Measurements from ENCODE around the gene PPM1E. TPM values are rescaled to one million over a fixed set of nuclear protein-coding genes. Genes with fewer than 3 reads are reported as not detected.

The PPM1E gene
- total RNA-seq = 1.7 TPM in 2 replicates
- long read RNA-seq, partial matches to known transcripts = 0 of 2 reads
- long read RNA-seq, other reads (novel, unspliced or antisense) = 2 of 2 reads

DNA sequence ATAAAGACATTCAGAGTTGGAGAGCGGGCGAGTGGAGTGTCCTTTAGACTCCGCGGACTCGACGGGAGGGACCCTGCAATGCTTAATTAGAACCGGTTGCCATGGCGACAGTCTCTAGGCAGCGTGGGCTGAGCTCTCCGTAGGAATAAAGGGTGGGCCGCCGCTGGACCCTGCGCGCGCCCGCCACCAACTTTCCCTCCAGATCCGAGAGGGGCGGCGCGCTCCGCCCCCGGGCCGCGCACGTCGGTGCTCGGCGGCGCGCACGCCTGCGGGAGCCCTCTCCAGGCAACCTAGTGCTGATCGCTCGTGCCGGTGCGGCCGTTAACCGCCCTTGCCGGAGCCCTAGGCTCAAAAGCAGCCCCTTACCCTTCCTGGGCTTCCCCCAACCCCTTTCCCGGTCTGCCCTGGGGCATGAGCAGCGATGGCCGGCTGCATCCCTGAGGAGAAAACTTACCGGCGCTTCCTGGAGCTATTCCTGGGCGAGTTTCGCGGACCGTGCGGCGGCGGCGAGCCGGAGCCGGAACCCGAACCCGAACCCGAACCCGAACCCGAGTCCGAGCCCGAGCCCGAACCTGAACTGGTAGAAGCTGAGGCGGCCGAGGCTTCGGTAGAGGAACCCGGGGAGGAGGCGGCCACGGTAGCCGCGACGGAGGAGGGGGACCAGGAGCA, at the start of gene PPM1E:
Gene PPM1E, plus strand, starts transcription at position 278 of the 669 bp plus-strand sequence.
- no peaks in the 10 kb centered on the region for H3K36me3 Mint-ChIP-seq (ENCODE audit: unreplicated experiment)
- H3K27me3 Mint-ChIP-seq (ENCODE audit: unreplicated experiment) = peaks cover 37% of the 10 kb centered on the region
- TF ChIP-seq, protein P1, sequence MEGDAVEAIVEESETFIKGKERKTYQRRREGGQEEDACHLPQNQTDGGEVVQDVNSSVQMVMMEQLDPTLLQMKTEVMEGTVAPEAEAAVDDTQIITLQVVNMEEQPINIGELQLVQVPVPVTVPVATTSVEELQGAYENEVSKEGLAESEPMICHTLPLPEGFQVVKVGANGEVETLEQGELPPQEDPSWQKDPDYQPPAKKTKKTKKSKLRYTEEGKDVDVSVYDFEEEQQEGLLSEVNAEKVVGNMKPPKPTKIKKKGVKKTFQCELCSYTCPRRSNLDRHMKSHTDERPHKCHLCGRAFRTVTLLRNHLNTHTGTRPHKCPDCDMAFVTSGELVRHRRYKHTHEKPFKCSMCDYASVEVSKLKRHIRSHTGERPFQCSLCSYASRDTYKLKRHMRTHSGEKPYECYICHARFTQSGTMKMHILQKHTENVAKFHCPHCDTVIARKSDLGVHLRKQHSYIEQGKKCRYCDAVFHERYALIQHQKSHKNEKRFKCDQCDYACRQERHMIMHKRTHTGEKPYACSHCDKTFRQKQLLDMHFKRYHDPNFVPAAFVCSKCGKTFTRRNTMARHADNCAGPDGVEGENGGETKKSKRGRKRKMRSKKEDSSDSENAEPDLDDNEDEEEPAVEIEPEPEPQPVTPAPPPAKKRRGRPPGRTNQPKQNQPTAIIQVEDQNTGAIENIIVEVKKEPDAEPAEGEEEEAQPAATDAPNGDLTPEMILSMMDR (IDR thresholded peaks at IDR 0.05) = no peak
- no peaks in the 10 kb centered on the region for H3K9me3 Mint-ChIP-seq (ENCODE audit: unreplicated experiment)
- H3K27ac Mint-ChIP-seq (ENCODE audit: unreplicated experiment) = peak within 1 kb of the TSS; percentile 5
- peak; percentile 86 for DNase-seq (ENCODE audit: extremely low spot score, unreplicated experiment)
- H3K4me1 Mint-ChIP-seq (ENCODE audit: unreplicated experiment) = peaks cover 17% of the 10 kb centered on the region
- peak within 1 kb of the TSS; percentile 95 for H3K4me3 Mint-ChIP-seq (ENCODE audit: unreplicated experiment)

DNA sequence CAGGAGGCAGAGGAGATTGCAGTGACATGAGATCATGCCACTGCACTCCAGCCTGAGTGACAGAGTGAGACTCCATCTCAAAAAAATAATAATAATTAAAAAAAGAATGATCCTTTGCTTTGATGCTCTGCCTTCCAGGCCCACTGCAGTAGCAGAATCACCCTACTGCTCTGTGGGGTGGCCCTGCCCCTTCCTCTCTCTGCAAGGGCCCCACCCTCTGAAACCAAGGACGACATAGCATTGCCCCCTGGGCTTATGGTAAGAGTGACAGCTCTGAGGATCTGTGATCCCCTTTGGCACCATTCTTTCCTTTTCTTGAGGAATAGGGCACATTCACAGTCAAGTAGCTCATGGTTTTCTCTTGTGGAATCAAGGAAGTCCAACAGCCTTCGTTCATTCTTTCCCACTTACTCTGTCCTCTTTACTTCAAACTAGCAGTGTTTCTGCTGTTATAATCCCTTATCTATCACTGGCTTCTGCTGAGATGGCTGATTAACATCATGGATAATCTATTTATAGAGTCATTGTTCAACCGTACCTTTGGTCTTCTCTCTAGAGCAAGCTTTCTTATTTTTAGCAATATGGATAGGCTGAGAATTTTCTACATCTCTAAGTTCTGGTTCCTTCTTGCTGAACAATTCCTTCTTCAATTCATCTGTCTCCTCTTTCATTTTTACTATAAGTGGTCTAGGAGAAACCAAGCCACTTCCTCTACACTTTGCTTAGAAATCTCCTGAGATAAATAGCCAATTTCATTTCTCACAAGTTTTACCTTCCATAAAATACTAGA, 49.1 kb upstream of the PPM1E start:
- H3K27me3 Mint-ChIP-seq (ENCODE audit: unreplicated experiment) = no peaks in the 10 kb centered on the region
- no peak for DNase-seq (ENCODE audit: extremely low spot score, unreplicated experiment)
- peaks cover 9% of the 10 kb centered on the region for H3K36me3 Mint-ChIP-seq (ENCODE audit: unreplicated experiment)
- H3K9me3 Mint-ChIP-seq (ENCODE audit: unreplicated experiment) = no peaks in the 10 kb centered on the region
- H3K27ac Mint-ChIP-seq (ENCODE audit: unreplicated experiment) = no peak overlapping the region
- no peaks in the 10 kb centered on the region for H3K4me1 Mint-ChIP-seq (ENCODE audit: unreplicated experiment)
- TF ChIP-seq, protein P1 (IDR thresholded peaks at IDR 0.05) = no peak
- H3K4me3 Mint-ChIP-seq (ENCODE audit: unreplicated experiment) = no peak overlapping the region

DNA sequence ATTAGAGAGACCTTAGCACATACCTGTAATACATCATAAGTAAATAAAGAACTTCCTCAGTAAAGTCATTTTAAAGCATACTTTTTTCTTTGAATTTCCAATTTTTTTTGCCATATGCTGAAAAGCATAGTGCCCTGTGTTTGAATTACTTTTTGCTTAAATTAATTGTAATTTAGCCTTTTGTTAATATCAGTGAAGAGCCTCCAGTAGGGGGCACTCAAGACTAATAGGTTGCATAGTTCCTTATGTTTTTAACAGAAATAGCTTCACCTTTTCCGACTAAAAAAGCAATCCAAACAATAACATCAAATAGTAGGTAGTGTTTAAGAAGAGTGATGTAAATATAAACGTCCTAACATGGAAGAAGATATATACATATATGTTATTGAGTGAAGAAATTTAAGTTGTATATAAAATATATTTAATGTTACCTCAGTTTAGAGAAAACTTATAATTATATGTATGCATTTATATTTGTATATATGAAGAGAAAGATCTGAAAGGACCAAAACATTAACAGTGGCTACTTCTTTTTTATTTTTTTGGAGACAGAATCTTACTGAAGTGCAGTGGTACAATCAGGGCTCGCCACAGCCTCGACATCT, 44.6 kb upstream of the PPM1E start:
- H3K4me1 Mint-ChIP-seq (ENCODE audit: unreplicated experiment) = no peaks in the 10 kb centered on the region
- no peak for DNase-seq (ENCODE audit: extremely low spot score, unreplicated experiment)
- H3K9me3 Mint-ChIP-seq (ENCODE audit: unreplicated experiment) = no peaks in the 10 kb centered on the region
- H3K36me3 Mint-ChIP-seq (ENCODE audit: unreplicated experiment) = peaks cover 12% of the 10 kb centered on the region
- H3K27me3 Mint-ChIP-seq (ENCODE audit: unreplicated experiment) = no peaks in the 10 kb centered on the region
- H3K4me3 Mint-ChIP-seq (ENCODE audit: unreplicated experiment) = no peak overlapping the region
- TF ChIP-seq, protein P1 (IDR thresholded peaks at IDR 0.05) = peak; percentile 82
- H3K27ac Mint-ChIP-seq (ENCODE audit: unreplicated experiment) = no peak overlapping the region

DNA sequence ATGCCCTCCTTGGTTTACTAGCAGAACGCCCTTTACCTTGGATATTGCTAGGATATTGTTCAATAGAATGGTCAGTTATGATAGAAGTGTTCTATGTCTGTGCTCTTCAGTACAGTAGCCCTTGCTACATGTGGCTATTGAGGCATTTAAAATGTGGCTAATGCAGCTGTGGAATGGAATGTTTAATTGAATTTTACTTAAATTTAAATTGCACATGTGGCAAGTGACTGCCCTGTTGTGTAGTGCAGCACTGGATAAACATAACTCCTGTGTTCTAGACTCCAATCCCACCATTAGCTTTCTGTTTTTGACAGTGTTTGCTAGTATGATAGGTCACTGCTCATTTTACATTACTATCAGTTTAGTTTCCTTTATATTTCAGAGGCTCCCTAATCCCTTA, 33.4 kb upstream of the PPM1E start:
- no peaks in the 10 kb centered on the region for H3K9me3 Mint-ChIP-seq (ENCODE audit: unreplicated experiment)
- no peak overlapping the region for H3K27ac Mint-ChIP-seq (ENCODE audit: unreplicated experiment)
- no peaks in the 10 kb centered on the region for H3K27me3 Mint-ChIP-seq (ENCODE audit: unreplicated experiment)
- TF ChIP-seq, protein P1 (IDR thresholded peaks at IDR 0.05) = no peak
- H3K4me3 Mint-ChIP-seq (ENCODE audit: unreplicated experiment) = no peak overlapping the region
- no peak for DNase-seq (ENCODE audit: extremely low spot score, unreplicated experiment)
- H3K36me3 Mint-ChIP-seq (ENCODE audit: unreplicated experiment) = peaks cover 4% of the 10 kb centered on the region
- no peaks in the 10 kb centered on the region for H3K4me1 Mint-ChIP-seq (ENCODE audit: unreplicated experiment)

DNA sequence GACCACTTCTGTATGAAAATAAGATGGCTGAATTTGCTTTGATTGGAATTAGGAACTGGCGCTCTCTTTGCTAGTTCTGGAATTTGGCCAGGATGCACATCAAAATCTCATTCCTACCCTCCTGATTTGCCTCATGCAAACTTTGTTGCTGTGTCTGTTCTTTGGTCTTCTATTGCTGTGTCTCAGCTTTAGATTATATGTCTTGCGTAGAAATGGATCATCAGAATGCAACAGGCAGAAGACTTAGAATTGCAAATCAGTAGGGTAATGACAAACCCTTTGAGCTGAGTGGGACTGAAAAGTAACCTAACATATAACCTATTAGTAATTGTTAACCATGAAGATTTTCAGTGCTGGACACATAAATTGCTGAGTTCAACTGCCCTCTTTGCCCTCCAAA, 33.0 kb upstream of the PPM1E start:
- Mint-ChIP-seq H3K27me3 (ENCODE audit: unreplicated experiment) (no peaks in the 10 kb centered on the region), H3K4me3 (ENCODE audit: unreplicated experiment) (no peak overlapping the region), H3K36me3 (ENCODE audit: unreplicated experiment) (peaks cover 4% of the 10 kb centered on the region), H3K4me1 (ENCODE audit: unreplicated experiment) (no peaks in the 10 kb centered on the region), H3K27ac (ENCODE audit: unreplicated experiment) (no peak overlapping the region), H3K9me3 (ENCODE audit: unreplicated experiment) (no peaks in the 10 kb centered on the region)
- DNase-seq (ENCODE audit: extremely low spot score, unreplicated experiment) = no peak
- TF ChIP-seq, protein P1 (IDR thresholded peaks at IDR 0.05) = no peak

Data from osteocyte (in vitro differentiated cells).